Adrenal gland (tissue), 12 donors: Measurements from ENCODE around the gene GRM4. TPM values are rescaled to one million over a fixed set of nuclear protein-coding genes. Genes with fewer than 3 reads are reported as not detected.

Experiments
- DNase-seq, 7 donors: peaks; one replicate each; pipeline ENCODE4 v3.0.0-alpha.2; 2019 to 2020
- H3K27ac ChIP-seq, 5 donors: fragments of 200-600 bp; sonication (generic) in 4 of 5; 1 replicate in 3 of 5; 2 replicates in 2 of 5; pipeline versions ENCODE4 v1.5.1 to v1.8.0; 2016 to 2020; ENCODE audit warnings: mild to moderate bottlenecking in 1 of 5
- H3K27me3 ChIP-seq: fragments of 200-600 bp; 2 replicates; pipeline ENCODE4 v1.8.0; 2021
- H3K36me3 ChIP-seq, 2 donors: fragments of 200-600 bp; replicated peaks in 1 of 2; 1 replicate in 1 of 2; 2 replicates in 1 of 2; pipeline versions ENCODE4 v1.5.1 to v1.8.0; 2018 to 2022
- H3K4me1 ChIP-seq, 2 donors: fragments of 200-600 bp; replicated peaks in 1 of 2; 1 replicate in 1 of 2; 2 replicates in 1 of 2; pipeline versions ENCODE4 v1.5.1 to v1.8.0; 2018 to 2021
- H3K4me3 ChIP-seq, 4 donors: fragments of 200-600 bp; sonication (generic) in 3 of 4; one replicate each; pipeline ENCODE4 v1.5.1; 2016 to 2018
- H3K9me3 ChIP-seq, 3 donors: fragments of 200-600 bp; sonication (generic) in 1 of 3; replicated peaks in 1 of 3; 1 replicate in 2 of 3; 2 replicates in 1 of 3; pipeline versions ENCODE4 v1.5.1 to v1.8.0; 2016 to 2021
- CTCF ChIP-seq, 6 experiments: fragments of 450-650 bp in 4 of 6; fragments of 200-600 bp in 2 of 6; sonication (generic) in 1 of 6; IDR thresholded peaks; 1 replicate in 5 of 6; 2 replicates in 1 of 6; pipeline versions ENCODE4 v1.5.1 to v1.8.0; 2016 to 2021; ENCODE audit warnings: antibody characterized with exemption in 6 of 6, mild to moderate bottlenecking in 2 of 6, moderate library complexity in 1 of 6
- POLR2A ChIP-seq, 2 donors: fragments of 450-650 bp; IDR thresholded peaks; one replicate each; pipeline ENCODE4 v1.6.1; 2017; ENCODE audit warnings: antibody characterized with exemption in 2 of 2, mild to moderate bottlenecking in 2 of 2, moderate library complexity in 1 of 2
- WGBS, 4 donors: extraction: QIAGEN DNeasy Blood & Tissue Kit in 2 of 4; methylation state at CpG; one replicate each; pipeline versions ENCODE4 v1.1.5 to v1.1.7; 2013 to 2017; 5-methylcytosine and 5-hydroxymethylcytosine counted together
- intact Hi-C, 2 donors: fragments of 100-400 bp; cut with DNase I; formaldehyde crosslinking; loops; one replicate each; pipeline versions ENCODE4 v1.14.1 to v1.15.0; 2022 to 2023
- polyA plus RNA-seq, 3 donors: library from polyadenylated mRNA; stranded (reverse); fragments of 200-250 nt in 2 of 3; fragments of 350-450 nt in 1 of 3; fragmentation: Illumina TruSeq in 1 of 3; extraction: RNeasy Lipid Tissue Mini Kit (QIAGEN cat#74804) in 1 of 3; gene quantifications; one replicate each; pipeline ENCODE4 v1.2.3, GENCODE V29; 2013 to 2014
- total RNA-seq, 9 donors: library from RNA; depleted of rRNA in 4 of 9; stranded (reverse); fragments of >200 nt in 4 of 9; fragments of 120-200 nt in 1 of 9; fragmentation: NEBNext Ultra II Directional in 1 of 9; extraction: Animal tissue kit (Norgen Biotek cat#: 25700) in 1 of 9; gene quantifications; one replicate each; pipeline versions ENCODE4 v1.1.0 to v1.2.4, GENCODE V29; 2013 to 2023
- donor health status: healthy with polysubstance abuse.
- donor health status: Bipolar disorder and iron deficiency.
- donor health status: DM: yes; HTN: yes; CAD: no.
- donor health status: DM: no; HTN: no; CAD: no.
- donor health status: DM: no; HTN: no; CAD: no.
- donor health status: DM: yes; HTN: yes; CAD: no.

GRM4 gene
- total and polyA plus RNA-seq, 12 donors = 0.06 TPM; not detected in 11

GRCh38 chr6:34148631-34149451 is 3.0 kb upstream of the GRM4 start:
- Histone ChIP-seq H3K4me1 (peaks cover 12 to 14% of the 10 kb centered on the region in 2 donors), H3K27me3 (peaks cover 38% of the 10 kb centered on the region), H3K27ac (no peak overlapping the region), H3K4me3 (no peak overlapping the region), H3K36me3 (no peaks in the 10 kb centered on the region), H3K9me3 (no peaks in the 10 kb centered on the region)
- WGBS, 4 donors = 65 to 82% (median 72%) methylated on average over 8 of the region's 8 CpGs
- intact Hi-C loops = no loop called here
- no peak for TF ChIP-seq CTCF (IDR thresholded peaks at IDR 0.05)
- no peak for TF ChIP-seq POLR2A (IDR thresholded peaks at IDR 0.05)
- no peak for DNase-seq

GRCh38 chr6:34147906-34148630 is 2.2 kb upstream of the GRM4 start:
- intact Hi-C loops = no loop called here
- no peaks in the 10 kb centered on the region for H3K36me3 ChIP-seq
- 68 to 80% (median 69%) methylated on average over 10 to 13 of the region's 13 CpGs for WGBS, 4 donors
- no peak overlapping the region for H3K4me3 ChIP-seq
- no peak overlapping the region for H3K27ac ChIP-seq
- H3K27me3 ChIP-seq = peaks cover 43% of the 10 kb centered on the region
- DNase-seq = no peak
- H3K9me3 ChIP-seq = no peaks in the 10 kb centered on the region
- H3K4me1 ChIP-seq = peaks cover 13 to 16% of the 10 kb centered on the region in 2 donors
- no peak for TF ChIP-seq POLR2A (IDR thresholded peaks at IDR 0.05)
- no peak for TF ChIP-seq CTCF (IDR thresholded peaks at IDR 0.05)

GRCh38 chr6:34146801-34147592 is 1.1 kb upstream of the GRM4 start:
- H3K27ac ChIP-seq = no peak overlapping the region
- no peaks in the 10 kb centered on the region for H3K9me3 ChIP-seq
- 71 to 82% (median 77%) methylated on average over 9 to 10 of the region's 10 CpGs for WGBS, 4 donors
- TF ChIP-seq CTCF (IDR thresholded peaks at IDR 0.05) = no peak
- TF ChIP-seq POLR2A (IDR thresholded peaks at IDR 0.05) = no peak
- H3K4me3 ChIP-seq = no peak overlapping the region
- H3K4me1 ChIP-seq = peaks cover 13 to 16% of the 10 kb centered on the region in 2 donors
- intact Hi-C loops = no loop called here
- H3K27me3 ChIP-seq = peaks cover 53% of the 10 kb centered on the region
- H3K36me3 ChIP-seq = no peaks in the 10 kb centered on the region
- no peak for DNase-seq
